Left ventricle myocardium inferior (tissue), 1 donor: Measurements from ENCODE around the gene SH2D7. TPM values are rescaled to one million over a fixed set of nuclear protein-coding genes. Genes with fewer than 3 reads are reported as not detected.

ENCODE experiments used
- DNase-seq: peaks from one replicate; pipeline ENCODE4 v3.0.0-alpha.2; 2020
- H3K27ac ChIP-seq: fragments of 200-600 bp; replicated peaks from 2 replicates; pipeline ENCODE4 v1.8.0; 2021
- H3K27me3 ChIP-seq: fragments of 200-600 bp; 2 replicates; pipeline ENCODE4 v1.8.0; 2021; ENCODE audit warnings: low read depth
- H3K36me3 ChIP-seq: fragments of 200-600 bp; 2 replicates; pipeline ENCODE4 v1.8.0; 2021
- H3K4me1 ChIP-seq: fragments of 200-600 bp; 2 replicates; pipeline ENCODE4 v1.8.0; 2021
- H3K4me3 ChIP-seq: fragments of 200-600 bp; 2 replicates; pipeline ENCODE4 v1.8.0; 2021; ENCODE audit warnings: mild to moderate bottlenecking, moderate library complexity
- H3K9me3 ChIP-seq: fragments of 200-600 bp; replicated peaks from 2 replicates; pipeline ENCODE4 v1.8.0; 2021
- CTCF ChIP-seq: fragments of 200-600 bp; IDR thresholded peaks from 2 replicates; pipeline ENCODE4 v1.8.0; 2021; ENCODE audit warnings: antibody characterized with exemption, mild to moderate bottlenecking, borderline replicate concordance
- intact Hi-C: fragments of 100-400 bp; cut with micrococcal nuclease; formaldehyde crosslinking; loops from one replicate; pipeline ENCODE4 v1.11.0; 2022
- total RNA-seq: library from RNA; stranded (reverse); fragmentation: NEBNext Ultra II Directional; extraction: Animal tissue kit (Norgen Biotek cat#: 25700); gene quantifications from one replicate; pipeline ENCODE4 v1.2.1, GENCODE V29; 2021
- donor health status: DM: no; HTN: yes; CAD: no; lungs with severe emphysema.

The SH2D7 gene
- total RNA-seq, 1 donor from 2014 or later = not detected

- no peaks in the 10 kb centered on the region for H3K27me3 ChIP-seq
- peak; percentile 98 for TF ChIP-seq CTCF
- H3K4me3 ChIP-seq = no peak overlapping the region
- intact Hi-C loops = loop anchor here (2.0 to 10.0 kb wide), 2 partner anchors 104 to 142 kb away; no protein-coding TSS in a partner anchor
- H3K27ac ChIP-seq = no peak overlapping the region
- DNase-seq = peak; percentile 81
- no peaks in the 10 kb centered on the region for H3K36me3 ChIP-seq
- no peaks in the 10 kb centered on the region for H3K9me3 ChIP-seq
- peaks cover 2% of the 10 kb centered on the region for H3K4me1 ChIP-seq
These were observed 16.1 kb downstream of the SH2D7 start for GRCh38 chr15:78108300-78109084.

- DNase-seq = no peak
- Histone ChIP-seq H3K27ac (no peak overlapping the region), H3K27me3 (no peaks in the 10 kb centered on the region), H3K4me3 (no peak overlapping the region), H3K9me3 (no peaks in the 10 kb centered on the region), H3K4me1 (peaks cover 4% of the 10 kb centered on the region), H3K36me3 (no peaks in the 10 kb centered on the region)
- TF ChIP-seq CTCF = no peak
- intact Hi-C loops = loop anchor here (2.0 to 10.0 kb wide), 2 partner anchors 104 to 142 kb away; no protein-coding TSS in a partner anchor
These were observed 16.8 kb downstream of the SH2D7 start for GRCh38 chr15:78109156-78109555.

- Histone ChIP-seq H3K27ac (no peak overlapping the region), H3K4me1 (peaks cover 4% of the 10 kb centered on the region), H3K27me3 (no peaks in the 10 kb centered on the region), H3K36me3 (no peaks in the 10 kb centered on the region), H3K9me3 (no peaks in the 10 kb centered on the region), H3K4me3 (no peak overlapping the region)
- intact Hi-C loops = loop anchor here (5.0 kb wide), 2 partner anchors 87 to 132 kb away; no protein-coding TSS in a partner anchor
- DNase-seq = no peak
- TF ChIP-seq CTCF = no peak
These were observed 17.7 kb downstream of the SH2D7 start for GRCh38 chr15:78110096-78110495.

- Histone ChIP-seq H3K4me1 (peaks cover 4% of the 10 kb centered on the region), H3K27ac (no peak overlapping the region), H3K4me3 (no peak overlapping the region), H3K9me3 (no peaks in the 10 kb centered on the region), H3K36me3 (no peaks in the 10 kb centered on the region), H3K27me3 (no peaks in the 10 kb centered on the region)
- intact Hi-C loops = loop anchor here (5.0 kb wide), 2 partner anchors 86 to 131 kb away; no protein-coding TSS in a partner anchor
- DNase-seq = no peak
- TF ChIP-seq CTCF = no peak
These were observed 18.6 kb downstream of the SH2D7 start for GRCh38 chr15:78110916-78111475.

GRCh38 chr15:78111788-78112187 is 19.4 kb downstream of the SH2D7 start:
- Histone ChIP-seq H3K4me3 (no peak overlapping the region), H3K4me1 (peaks cover 4% of the 10 kb centered on the region), H3K9me3 (no peaks in the 10 kb centered on the region), H3K27ac (no peak overlapping the region), H3K36me3 (no peaks in the 10 kb centered on the region), H3K27me3 (no peaks in the 10 kb centered on the region)
- intact Hi-C loops = loop anchor here (5.0 kb wide), 2 partner anchors 86 to 131 kb away; no protein-coding TSS in a partner anchor
- TF ChIP-seq CTCF = no peak
- DNase-seq = no peak
